Activated CD4-positive, CD25-positive, alpha-beta regulatory T cell treated with anti-CD3 and anti-CD28 coated beads, Interleukin-2, amount 50 U/mL, for 16 hours (primary cell): ENCODE data around the gene DDRGK1.

Experiments used
- DNase-seq: peaks from one replicate; pipeline ENCODE4 v3.0.0-alpha.2; 2020; ENCODE audit warnings: low read depth, low spot score

Gene DDRGK1

DNA sequence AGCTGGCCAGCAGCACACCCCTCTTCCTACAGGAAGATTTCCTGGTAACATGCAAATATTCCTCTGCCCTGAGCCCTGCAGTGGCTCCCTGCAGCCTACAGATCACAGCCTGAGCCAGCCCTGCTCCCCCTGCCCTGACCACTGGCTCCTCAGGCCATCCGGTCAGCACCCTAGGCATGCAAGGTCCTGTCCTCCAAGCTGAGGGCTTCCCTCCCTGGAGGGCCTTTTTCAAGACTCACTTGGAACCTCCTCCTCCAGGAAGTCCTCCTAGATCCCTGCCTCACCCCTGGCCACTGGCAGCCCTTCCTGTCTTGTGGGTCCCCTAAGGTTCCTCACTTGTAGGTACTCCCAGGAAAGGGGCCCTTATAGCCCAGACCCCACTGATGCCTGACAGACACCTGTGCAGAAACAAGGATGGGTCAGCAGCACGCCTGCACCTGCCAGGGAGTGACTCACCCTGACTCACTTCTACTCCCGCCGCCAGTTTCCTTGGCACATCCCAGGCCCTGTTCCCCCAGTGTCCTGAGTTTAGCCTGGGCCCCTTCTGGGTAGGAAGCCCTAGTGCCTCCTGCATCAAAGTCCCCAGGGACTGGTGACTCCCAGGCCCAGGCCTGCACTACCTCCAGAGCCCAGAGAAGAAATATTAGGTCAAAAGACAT, 31.3 kb upstream of the DDRGK1 start:
- no peak for DNase-seq

- DNase-seq = no peak
Measured at GRCh38 chr20:3233991-3234498, 29.6 kb upstream of the DDRGK1 start.

GRCh38 chr20:3233131-3233990, 28.9 kb upstream of the DDRGK1 start:
- DNase-seq = no peak

DNA sequence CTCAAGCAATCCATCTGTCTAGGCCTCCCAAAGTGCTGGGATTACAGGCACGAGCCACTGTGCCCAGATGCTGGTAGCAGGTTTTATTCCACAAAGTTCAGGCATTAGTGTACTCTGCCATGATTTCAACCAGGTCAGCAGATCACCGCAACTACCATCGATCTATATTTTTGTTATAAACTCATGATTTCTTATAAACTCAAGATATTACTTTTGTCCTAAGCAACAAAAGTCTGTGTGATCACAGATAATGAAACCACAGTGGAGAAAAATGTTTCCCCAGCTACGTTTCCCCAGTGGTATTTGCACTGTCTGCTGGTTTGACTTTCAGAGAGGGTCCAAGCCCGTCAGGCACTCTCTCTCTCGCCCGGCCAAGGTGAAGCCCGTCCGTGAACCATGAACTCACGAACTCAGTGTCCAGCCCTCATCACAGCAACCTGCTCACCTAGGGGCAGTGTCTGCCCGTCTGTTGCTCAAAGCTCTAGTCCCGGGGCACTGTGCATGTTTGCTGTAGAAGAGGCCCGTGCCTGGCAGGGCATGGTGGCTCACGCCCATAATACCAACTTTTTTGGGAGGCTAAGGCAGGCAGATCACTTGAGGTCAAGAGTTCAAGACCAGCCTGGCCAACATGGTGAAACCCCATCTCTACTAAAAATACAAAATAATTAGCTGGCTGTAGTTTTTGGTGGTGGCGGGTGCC, 27.6 kb upstream of the DDRGK1 start:
- DNase-seq = no peak

DNA sequence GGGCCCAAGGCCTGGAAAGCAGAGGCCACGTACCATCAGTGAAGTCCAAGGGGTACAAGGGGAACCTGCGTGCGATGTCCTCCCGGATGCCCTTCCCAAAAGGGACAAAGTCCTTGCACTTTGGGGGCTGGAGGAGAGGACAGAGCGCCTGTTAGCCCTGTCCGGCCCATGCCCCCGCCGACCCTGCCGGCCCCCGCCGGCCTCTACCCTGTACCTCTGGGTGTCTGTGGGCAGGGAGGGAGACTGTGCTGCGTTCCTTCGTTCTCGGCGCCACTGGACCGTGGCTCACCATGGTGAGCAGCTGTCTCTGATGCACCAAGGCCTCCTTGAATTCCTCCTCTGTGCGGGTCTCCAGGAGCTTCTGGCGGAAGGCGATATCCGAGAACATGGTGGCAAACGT, 26.6 kb upstream of the DDRGK1 start:
- DNase-seq = no peak

DNA sequence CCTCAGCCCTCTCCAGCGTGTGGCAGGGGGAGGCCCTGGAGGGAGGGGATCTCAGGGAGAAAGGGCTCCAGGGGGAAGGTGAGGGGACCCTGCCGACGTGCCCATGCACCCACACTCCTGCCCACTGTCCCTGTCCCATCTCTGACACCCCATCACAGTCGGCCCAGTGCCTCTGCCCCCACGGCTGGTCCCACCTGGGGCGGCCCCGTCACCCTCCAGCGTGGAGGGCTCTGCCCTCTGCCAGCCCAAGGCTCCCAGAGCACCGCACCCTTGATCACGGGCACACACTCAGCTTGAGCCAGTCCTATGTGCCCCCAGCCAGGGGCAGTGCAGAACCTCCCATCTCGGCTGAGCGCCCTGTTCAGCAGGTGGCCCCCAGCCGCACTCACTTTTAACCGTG, 25.3 kb upstream of the DDRGK1 start:
- DNase-seq = no peak

GRCh38 chr20:3229158-3229557, 24.7 kb upstream of the DDRGK1 start:
- DNase-seq = no peak

DNA sequence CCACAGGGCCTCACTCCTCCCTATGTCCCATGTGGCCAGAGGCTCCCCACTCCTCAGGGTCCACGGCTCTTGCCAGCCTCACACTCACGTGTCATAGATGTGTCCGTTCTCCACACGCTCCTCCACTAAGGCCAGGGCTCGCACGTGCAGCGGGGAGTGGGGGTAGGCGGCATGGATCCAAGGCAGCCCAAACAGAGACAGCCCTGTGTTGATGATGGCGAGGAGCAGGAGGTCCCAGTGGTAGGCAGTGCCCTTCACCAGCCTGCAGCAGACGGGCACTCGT, 24.2 kb upstream of the DDRGK1 start:
- DNase-seq = no peak

GRCh38 chr20:3227936-3228749, 23.7 kb upstream of the DDRGK1 start:
- no peak for DNase-seq

DNA sequence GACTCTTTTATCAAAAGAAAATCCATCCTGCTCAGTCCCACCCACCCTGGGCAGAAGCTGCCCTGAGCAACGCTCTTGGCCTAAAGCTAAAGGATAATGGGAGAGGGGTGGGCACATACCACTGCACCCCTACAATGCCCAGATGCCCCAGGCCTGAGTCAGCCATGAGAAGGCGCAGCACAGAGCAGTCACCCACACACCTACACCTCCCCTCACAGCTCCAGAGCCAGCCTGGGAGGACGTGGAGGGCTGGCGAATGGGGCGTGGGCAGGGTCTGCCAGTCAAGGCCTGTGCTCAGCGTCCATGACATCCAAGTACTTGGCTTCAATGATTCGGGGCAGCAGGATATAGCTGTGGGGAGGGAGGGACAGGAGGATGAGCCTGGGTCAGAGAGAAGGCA, 23.0 kb upstream of the DDRGK1 start:
- no peak for DNase-seq

DNA sequence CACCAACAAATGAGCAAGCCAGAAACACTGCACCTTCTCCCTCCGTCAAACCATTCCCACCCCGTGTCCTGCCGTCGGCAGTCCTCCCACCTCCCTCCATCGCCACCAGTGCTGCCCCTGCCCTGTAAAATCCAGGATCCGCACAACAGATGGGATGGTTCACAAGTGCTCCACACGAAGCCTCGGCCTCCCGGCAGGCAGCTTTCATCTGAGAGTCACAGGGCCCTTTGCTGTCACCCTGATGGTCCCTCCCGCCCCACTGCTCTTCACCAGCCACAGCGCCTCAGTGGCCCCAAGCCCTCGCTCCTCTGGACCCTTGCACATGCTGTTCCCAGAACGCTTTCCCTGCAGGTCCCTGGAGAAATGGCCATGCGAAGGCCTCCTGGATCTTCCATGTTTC, 22.4 kb upstream of the DDRGK1 start:
- no peak for DNase-seq

DNA sequence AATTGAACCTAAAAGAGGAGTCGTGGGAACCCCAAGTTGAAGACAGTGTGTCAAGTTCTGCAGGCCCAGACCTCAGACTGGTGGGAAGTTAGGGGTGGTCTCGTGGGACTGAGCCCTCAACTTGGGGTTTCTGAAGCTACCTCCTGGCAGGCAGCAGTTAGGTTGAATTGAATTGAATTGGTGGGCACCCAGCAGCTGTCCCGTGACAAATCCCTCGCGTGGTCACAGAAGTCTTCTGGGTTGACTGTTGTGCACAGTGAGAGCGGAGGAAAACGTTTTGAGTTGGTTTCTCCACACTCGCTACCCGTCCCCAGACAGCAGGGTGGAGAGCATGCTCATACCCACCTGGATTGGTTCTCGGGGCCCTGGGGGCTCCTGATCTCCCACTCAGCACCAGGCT, 21.6 kb upstream of the DDRGK1 start:
- DNase-seq = no peak

GRCh38 chr20:3224681-3225421, 20.4 kb upstream of the DDRGK1 start:
- DNase-seq = no peak

GRCh38 chr20:3223994-3224680, 19.7 kb upstream of the DDRGK1 start:
- DNase-seq = no peak

DNA sequence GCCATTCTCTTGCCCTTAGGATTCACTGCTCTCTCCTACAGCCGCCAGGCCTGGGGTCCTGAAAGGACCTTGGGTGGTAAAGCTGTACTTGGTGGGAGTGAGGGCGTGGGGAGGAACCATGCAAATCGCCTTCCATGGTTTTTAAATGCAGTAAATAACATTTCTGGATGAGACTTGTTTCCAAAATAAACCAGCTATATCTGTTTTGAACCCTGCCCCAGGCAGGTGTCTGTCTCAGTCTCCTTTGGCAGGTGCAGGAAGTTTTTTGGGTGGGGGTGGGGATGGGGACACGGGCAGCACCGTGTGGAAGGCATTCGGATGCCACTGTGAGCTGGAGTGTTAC, 19.1 kb upstream of the DDRGK1 start:
- no peak for DNase-seq

DNA sequence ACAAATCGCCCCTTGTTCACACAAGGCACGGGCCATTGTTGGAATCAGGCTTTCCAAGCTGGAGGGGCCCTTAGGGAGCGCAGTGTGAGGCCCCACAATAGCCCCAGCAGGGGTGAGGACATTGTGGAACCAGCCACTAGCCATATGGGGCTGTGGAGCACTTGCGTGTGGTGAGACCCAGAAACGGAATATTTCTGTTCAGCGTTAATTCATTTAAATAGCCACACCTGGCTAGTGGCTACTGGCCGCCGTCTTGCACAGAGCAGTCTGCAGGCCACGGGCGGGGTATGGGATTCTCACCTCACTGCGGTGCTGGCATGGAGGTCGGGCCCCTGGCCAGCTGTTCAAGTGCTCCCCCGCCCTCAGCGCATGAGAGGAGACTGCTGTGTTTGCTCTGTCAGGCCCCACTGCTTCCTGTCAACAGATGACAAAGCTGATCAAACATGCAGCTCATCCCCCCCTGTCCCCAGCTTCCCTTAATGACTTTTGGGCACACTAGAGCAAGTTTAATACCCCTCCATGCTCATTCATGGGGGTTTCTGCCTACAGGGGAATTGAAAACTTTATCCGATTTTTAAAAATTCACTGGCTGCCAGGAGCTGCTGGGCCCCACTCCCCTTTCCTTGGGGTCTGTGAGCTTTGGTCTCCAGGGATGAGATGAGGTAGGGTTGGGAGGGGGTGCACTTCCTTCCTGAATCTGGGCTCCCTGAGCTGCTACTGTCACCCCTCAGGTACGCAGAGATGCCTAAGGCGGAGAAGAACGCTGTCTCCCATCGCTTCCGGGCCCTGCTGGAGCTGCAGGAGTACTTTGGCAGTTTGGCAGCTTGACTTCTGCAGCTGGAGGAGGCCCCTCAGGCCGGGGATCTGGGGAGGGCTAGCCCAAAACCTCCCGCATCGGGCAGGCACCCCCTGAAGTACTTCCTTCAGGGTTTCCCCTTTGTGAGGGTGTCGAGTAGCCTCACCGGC, 18.4 kb upstream of the DDRGK1 start:
- no peak for DNase-seq

DNA sequence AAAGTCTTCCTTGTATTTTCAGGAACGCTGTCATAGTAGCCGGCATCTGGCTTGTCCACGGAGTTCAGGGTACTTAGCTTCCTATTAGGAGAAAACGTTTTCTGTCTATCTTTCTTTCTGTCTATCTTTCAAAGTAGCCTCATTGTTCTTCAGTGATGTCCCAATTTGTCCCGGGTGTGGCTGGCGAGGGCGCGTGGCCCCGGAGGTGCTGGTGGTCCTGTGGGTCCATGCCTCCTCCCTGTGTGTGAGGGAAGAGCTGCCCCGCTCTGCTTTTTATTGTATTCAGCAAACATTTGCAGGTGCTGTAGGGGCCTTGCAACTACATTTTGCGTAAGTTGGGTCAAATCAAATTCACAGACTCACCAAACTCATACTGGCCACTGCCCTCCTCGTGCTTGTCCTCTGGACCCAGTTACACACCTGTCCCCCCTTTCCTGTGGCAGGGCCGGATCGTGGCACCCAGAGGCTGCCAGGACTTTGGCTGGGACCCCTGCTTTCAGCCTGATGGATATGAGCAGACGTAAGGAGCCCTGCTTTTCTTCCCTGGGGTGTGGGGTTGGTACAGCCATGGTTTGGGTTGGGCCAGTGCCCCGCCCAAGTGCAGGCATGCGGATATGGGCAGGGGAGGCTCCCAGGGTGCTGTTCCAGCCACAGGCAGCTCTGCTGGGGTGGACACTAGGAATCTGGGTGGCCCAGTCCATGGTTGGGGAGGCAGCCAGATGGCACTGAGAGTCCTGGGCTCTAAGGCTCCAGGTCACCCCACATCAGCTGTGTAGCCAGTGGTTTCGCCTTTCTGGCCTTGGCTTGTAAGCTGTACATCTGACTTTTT, 17.1 kb upstream of the DDRGK1 start:
- DNase-seq = no peak

- DNase-seq = peak; percentile 56
Measured at GRCh38 chr20:3218307-3218988, 14.0 kb upstream of the DDRGK1 start.
